HepG2 (cell line): ENCODE results near the gene UGT1A3. TPM values are rescaled to one million over a fixed set of nuclear protein-coding genes. Genes with fewer than 3 reads are reported as not detected.

Experiments used
- DPF2 ChIP-seq: sonication (generic); formaldehyde crosslinking; IDR thresholded peaks from 2 replicates; pipeline ENCODE4 v1.4.0; 2020; ENCODE audit warnings: mild to moderate bottlenecking, low read depth, missing genetic modification reagents, borderline replicate concordance
- ELK4 ChIP-seq: sonication (generic); formaldehyde crosslinking; IDR thresholded peaks from 2 replicates; pipeline ENCODE4 v1.9.0; 2021; ENCODE audit warnings: missing genetic modification reagents, borderline replicate concordance
- EZH2 ChIP-seq: conservative IDR thresholded peaks from 2 replicates; pipeline ENCODE4 v1.6.1; 2012; ENCODE audit warnings: mild to moderate bottlenecking, low read depth, low read length, moderate library complexity
- KMT2B ChIP-seq: IDR thresholded peaks from 2 replicates; pipeline ENCODE4 v1.6.1; 2016; ENCODE audit warnings: missing genetic modification reagents, missing compliant biosample characterization
- MEIS2 ChIP-seq: sonication (generic); formaldehyde crosslinking; IDR thresholded peaks from 2 replicates; pipeline ENCODE4 v1.9.0; 2021; ENCODE audit warnings: mild to moderate bottlenecking, missing genetic modification reagents
- NFATC3 ChIP-seq: sonication (generic); formaldehyde crosslinking; IDR thresholded peaks from 2 replicates; pipeline ENCODE4 v1.5.1; 2020; ENCODE audit warnings: mild to moderate bottlenecking, missing genetic modification reagents
- SP4 ChIP-seq: sonication (generic); formaldehyde crosslinking; IDR thresholded peaks from 2 replicates; pipeline ENCODE4 v1.8.1; 2023; ENCODE audit warnings: mild to moderate bottlenecking, missing genetic modification reagents
- SPEN ChIP-seq: sonication (generic); formaldehyde crosslinking; IDR thresholded peaks from 2 replicates; pipeline ENCODE4 v1.5.1; 2020; ENCODE audit warnings: low read depth, mild to moderate bottlenecking, missing genetic modification reagents
- TBP ChIP-seq: sonication (generic); formaldehyde crosslinking; IDR thresholded peaks from 2 replicates; pipeline ENCODE4 v1.5.0; 2020; ENCODE audit warnings: missing genetic modification reagents
- TEAD2 ChIP-seq: sonication (generic); formaldehyde crosslinking; IDR thresholded peaks from 2 replicates; pipeline ENCODE4 v1.9.0; 2021; ENCODE audit warnings: missing genetic modification reagents
- THAP11 ChIP-seq: IDR thresholded peaks from 2 replicates; pipeline ENCODE4 v1.6.1; 2016; ENCODE audit warnings: missing biosample characterization, missing genetic modification reagents
- ZFYVE20 ChIP-seq: sonication (generic); formaldehyde crosslinking; IDR thresholded peaks from 2 replicates; pipeline ENCODE4 v1.8.0; 2023; ENCODE audit warnings: low read depth, mild to moderate bottlenecking, moderate library complexity, missing genetic modification reagents, borderline replicate concordance
- ZNF205 ChIP-seq: IDR thresholded peaks from 2 replicates; pipeline ENCODE4 v1.6.1; 2018; ENCODE audit warnings: missing biosample characterization, missing genetic modification reagents
- ZNF207 ChIP-seq: fragments of 450-650 bp; IDR thresholded peaks from 2 replicates; pipeline ENCODE4 v1.6.1; 2016; ENCODE audit warnings: antibody characterized with exemption, borderline replicate concordance
- ZNF225 ChIP-seq: sonication (generic); formaldehyde crosslinking; IDR thresholded peaks from 2 replicates; pipeline ENCODE4 v1.4.0; 2020; ENCODE audit warnings: mild to moderate bottlenecking, missing genetic modification reagents
- ZNF432 ChIP-seq: sonication (generic); formaldehyde crosslinking; IDR thresholded peaks from 2 replicates; pipeline ENCODE4 v1.5.0; 2020; ENCODE audit warnings: missing genetic modification reagents, mild to moderate bottlenecking, borderline replicate concordance
- ZNF512B ChIP-seq: sonication (generic); formaldehyde crosslinking; IDR thresholded peaks from 2 replicates; pipeline ENCODE4 v1.5.1; 2020; ENCODE audit warnings: missing genetic modification reagents, mild to moderate bottlenecking, borderline replicate concordance
- ZNF607 ChIP-seq: sonication (generic); formaldehyde crosslinking; IDR thresholded peaks from 2 replicates; pipeline ENCODE4 v1.5.1; 2020; ENCODE audit warnings: missing genetic modification reagents, mild to moderate bottlenecking, borderline replicate concordance
- polyA plus RNA-seq, 8 experiments: library from polyadenylated mRNA; depleted of rRNA in 3 of 8; stranded (reverse) in 7 of 8; unstranded in 1 of 8; fragments of >200 nt; fragmentation: Illumina TruSeq in 4 of 8; extraction: Trizol in 4 of 8; gene quantifications; 2 replicates each; pipeline versions ENCODE4 v1.2.1 to v1.2.3, GENCODE V29; 2011 to 2016; ENCODE audit warnings: low read depth in 4 of 8, missing spikeins in 1 of 8, mixed read lengths in 1 of 8; ENCODE audit not compliant: insufficient read depth in 1 of 8
- total RNA-seq, 5 experiments: library from RNA; depleted of rRNA; stranded (reverse); fragments of >200 nt; fragmentation: Illumina TruSeq; extraction: Trizol; gene quantifications; 2 replicates each; pipeline ENCODE4 v1.2.3, GENCODE V29; 2016; ENCODE audit warnings: low read depth in 1 of 5
- TF ChIP-seq, protein P1 (sequence below): IDR thresholded peaks from 2 replicates; pipeline ENCODE4 v1.4.0; 2020; ENCODE audit warnings: mild to moderate bottlenecking, missing genetic modification reagents
- TF ChIP-seq, protein P2 (sequence below): IDR thresholded peaks from 2 replicates; pipeline ENCODE4 v1.6.1; 2016
- TF ChIP-seq, protein P3 (sequence below): sonication (generic); IDR thresholded peaks from 2 replicates; pipeline ENCODE4 v1.6.1; 2016; ENCODE audit warnings: low read depth, borderline replicate concordance

The UGT1A3 gene
- total and polyA plus RNA-seq, 2 of the 13 experiments (the other 11 are each of a cell fraction or from before 2014, with no cell fraction given): not detected

- TF ChIP-seq ZNF512B (CRISPR knock-in tag) (peak; percentile 93; the same call in 1 of the 2 replicates), ELK4 (CRISPR knock-in tag) (no peak), SPEN (CRISPR knock-in tag) (peak; percentile 84), ZNF205 (peak; percentile 86; the same call in 1 of the 2 replicates), NFATC3 (CRISPR knock-in tag) (no peak), ZNF432 (CRISPR knock-in tag) (no peak), DPF2 (CRISPR knock-in tag) (peak; percentile 88; the same call in 1 of the 2 replicates), TBP (no peak), SP4 (CRISPR knock-in tag) (no peak; the same call in 1 of the 2 replicates), EZH2 (no peak), ZFYVE20 (no peak), THAP11 (CRISPR knock-in tag) (peak; percentile 75), KMT2B (CRISPR knock-in tag) (peak; percentile 48; the same call in 1 of the 2 replicates), MEIS2 (CRISPR knock-in tag) (peak; percentile 89), ZNF225 (CRISPR knock-in tag) (no peak), ZNF607 (CRISPR knock-in tag) (peak; percentile 81; the same call in 1 of the 2 replicates), TEAD2 (CRISPR knock-in tag) (no peak), ZNF207 (no peak)
- TF ChIP-seq, protein P1, sequence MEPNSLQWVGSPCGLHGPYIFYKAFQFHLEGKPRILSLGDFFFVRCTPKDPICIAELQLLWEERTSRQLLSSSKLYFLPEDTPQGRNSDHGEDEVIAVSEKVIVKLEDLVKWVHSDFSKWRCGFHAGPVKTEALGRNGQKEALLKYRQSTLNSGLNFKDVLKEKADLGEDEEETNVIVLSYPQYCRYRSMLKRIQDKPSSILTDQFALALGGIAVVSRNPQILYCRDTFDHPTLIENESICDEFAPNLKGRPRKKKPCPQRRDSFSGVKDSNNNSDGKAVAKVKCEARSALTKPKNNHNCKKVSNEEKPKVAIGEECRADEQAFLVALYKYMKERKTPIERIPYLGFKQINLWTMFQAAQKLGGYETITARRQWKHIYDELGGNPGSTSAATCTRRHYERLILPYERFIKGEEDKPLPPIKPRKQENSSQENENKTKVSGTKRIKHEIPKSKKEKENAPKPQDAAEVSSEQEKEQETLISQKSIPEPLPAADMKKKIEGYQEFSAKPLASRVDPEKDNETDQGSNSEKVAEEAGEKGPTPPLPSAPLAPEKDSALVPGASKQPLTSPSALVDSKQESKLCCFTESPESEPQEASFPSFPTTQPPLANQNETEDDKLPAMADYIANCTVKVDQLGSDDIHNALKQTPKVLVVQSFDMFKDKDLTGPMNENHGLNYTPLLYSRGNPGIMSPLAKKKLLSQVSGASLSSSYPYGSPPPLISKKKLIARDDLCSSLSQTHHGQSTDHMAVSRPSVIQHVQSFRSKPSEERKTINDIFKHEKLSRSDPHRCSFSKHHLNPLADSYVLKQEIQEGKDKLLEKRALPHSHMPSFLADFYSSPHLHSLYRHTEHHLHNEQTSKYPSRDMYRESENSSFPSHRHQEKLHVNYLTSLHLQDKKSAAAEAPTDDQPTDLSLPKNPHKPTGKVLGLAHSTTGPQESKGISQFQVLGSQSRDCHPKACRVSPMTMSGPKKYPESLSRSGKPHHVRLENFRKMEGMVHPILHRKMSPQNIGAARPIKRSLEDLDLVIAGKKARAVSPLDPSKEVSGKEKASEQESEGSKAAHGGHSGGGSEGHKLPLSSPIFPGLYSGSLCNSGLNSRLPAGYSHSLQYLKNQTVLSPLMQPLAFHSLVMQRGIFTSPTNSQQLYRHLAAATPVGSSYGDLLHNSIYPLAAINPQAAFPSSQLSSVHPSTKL (CRISPR knock-in tag): peak; percentile 99
- TF ChIP-seq, protein P2, sequence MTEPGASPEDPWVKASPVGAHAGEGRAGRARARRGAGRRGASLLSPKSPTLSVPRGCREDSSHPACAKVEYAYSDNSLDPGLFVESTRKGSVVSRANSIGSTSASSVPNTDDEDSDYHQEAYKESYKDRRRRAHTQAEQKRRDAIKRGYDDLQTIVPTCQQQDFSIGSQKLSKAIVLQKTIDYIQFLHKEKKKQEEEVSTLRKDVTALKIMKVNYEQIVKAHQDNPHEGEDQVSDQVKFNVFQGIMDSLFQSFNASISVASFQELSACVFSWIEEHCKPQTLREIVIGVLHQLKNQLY (CRISPR knock-in tag): peak; percentile 84
- TF ChIP-seq, protein P3, sequence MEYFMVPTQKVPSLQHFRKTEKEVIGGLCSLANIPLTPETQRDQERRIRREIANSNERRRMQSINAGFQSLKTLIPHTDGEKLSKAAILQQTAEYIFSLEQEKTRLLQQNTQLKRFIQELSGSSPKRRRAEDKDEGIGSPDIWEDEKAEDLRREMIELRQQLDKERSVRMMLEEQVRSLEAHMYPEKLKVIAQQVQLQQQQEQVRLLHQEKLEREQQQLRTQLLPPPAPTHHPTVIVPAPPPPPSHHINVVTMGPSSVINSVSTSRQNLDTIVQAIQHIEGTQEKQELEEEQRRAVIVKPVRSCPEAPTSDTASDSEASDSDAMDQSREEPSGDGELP: peak; percentile 71; the same call in 1 of the 2 replicates
Observed at GRCh38 chr2:233745073-233745755, 16.4 kb downstream of the UGT1A3 start (continued).
